PC-9 (cell line): Measurements from ENCODE around the gene IFITM5.

Source experiments
- EZH2 ChIP-seq: fragments of 200-600 bp; sonication (generic); IDR thresholded peaks from 2 replicates; pipeline ENCODE4 v1.8.0; 2017; ENCODE audit warnings: antibody characterized with exemption, low read depth
- TF ChIP-seq, protein P1 (sequence below): fragments of 200-600 bp; sonication (generic); conservative IDR thresholded peaks from 2 replicates; pipeline ENCODE4 v1.6.1; 2017; ENCODE audit warnings: mixed run types, antibody characterized with exemption, mild to moderate bottlenecking, moderate library complexity

DNA sequence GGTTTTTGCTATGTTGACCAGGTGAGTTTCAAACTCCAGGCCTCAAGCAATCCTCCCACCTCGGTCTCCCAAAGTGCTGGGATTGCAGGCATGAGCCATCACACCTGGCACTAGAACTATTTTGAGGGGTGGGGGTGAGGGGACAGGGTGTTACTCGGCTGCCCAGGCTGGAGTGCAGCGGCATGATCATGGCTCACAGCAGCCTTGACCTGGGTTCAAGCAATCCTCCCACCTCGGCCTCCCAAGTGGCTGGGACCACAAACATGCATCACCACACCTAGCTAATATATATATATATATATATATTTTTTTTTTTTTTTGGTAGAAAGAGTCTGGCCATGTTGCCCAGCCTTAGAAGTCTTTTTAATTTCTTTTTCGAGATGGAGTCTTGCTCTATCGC lies 38.4 kb upstream of the IFITM5 start:
- no peak for TF ChIP-seq EZH2
- TF ChIP-seq, protein P1, sequence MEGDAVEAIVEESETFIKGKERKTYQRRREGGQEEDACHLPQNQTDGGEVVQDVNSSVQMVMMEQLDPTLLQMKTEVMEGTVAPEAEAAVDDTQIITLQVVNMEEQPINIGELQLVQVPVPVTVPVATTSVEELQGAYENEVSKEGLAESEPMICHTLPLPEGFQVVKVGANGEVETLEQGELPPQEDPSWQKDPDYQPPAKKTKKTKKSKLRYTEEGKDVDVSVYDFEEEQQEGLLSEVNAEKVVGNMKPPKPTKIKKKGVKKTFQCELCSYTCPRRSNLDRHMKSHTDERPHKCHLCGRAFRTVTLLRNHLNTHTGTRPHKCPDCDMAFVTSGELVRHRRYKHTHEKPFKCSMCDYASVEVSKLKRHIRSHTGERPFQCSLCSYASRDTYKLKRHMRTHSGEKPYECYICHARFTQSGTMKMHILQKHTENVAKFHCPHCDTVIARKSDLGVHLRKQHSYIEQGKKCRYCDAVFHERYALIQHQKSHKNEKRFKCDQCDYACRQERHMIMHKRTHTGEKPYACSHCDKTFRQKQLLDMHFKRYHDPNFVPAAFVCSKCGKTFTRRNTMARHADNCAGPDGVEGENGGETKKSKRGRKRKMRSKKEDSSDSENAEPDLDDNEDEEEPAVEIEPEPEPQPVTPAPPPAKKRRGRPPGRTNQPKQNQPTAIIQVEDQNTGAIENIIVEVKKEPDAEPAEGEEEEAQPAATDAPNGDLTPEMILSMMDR: no peak
